Activated B cell treated with CpG ODN at 0.5 μM for 24 hours (primary cell): Measurements from ENCODE around the gene LRRC4B. TPM values are rescaled to one million over a fixed set of nuclear protein-coding genes. Genes with fewer than 3 reads are reported as not detected.

Experiments
- ATAC-seq: fragments of 200-7000 bp; cut with Tn5 transposase; one replicate; pipeline ENCODE4 v1.10.0; 2021; ENCODE audit warnings: low read depth, mild to moderate bottlenecking, moderate library complexity
- CTCF ChIA-PET: fragments of 350-600 bp; sonication (Branson Sonifier 250); formaldehyde crosslinking; loops from one replicate; lab custom pipeline; 2021; ENCODE audit warnings: antibody characterized with exemption; lab: Charles Lee
- POLR2A ChIA-PET: fragments of 350-600 bp; sonication (Branson Sonifier 250); formaldehyde crosslinking; loops from one replicate; lab custom pipeline; 2021; ENCODE audit warnings: antibody characterized with exemption; lab: Charles Lee
- DNase-seq: peaks from one replicate; pipeline ENCODE4 v3.0.0; 2022
- H3K27ac Mint-ChIP-seq: one replicate; pipeline ENCODE4 v1.8.0; 2020; ENCODE audit warnings: mixed read lengths
- H3K27me3 Mint-ChIP-seq: one replicate; pipeline ENCODE4 v1.8.0; 2021; ENCODE audit warnings: mixed read lengths
- H3K36me3 Mint-ChIP-seq: one replicate; pipeline ENCODE4 v1.8.0; 2021; ENCODE audit warnings: low read depth, mixed read lengths
- H3K4me1 Mint-ChIP-seq: one replicate; pipeline ENCODE4 v1.8.0; 2021; ENCODE audit warnings: mixed read lengths
- H3K4me3 Mint-ChIP-seq: one replicate; pipeline ENCODE4 v1.8.0; 2020; ENCODE audit warnings: mild to moderate bottlenecking, mixed read lengths
- H3K9me3 Mint-ChIP-seq: one replicate; pipeline ENCODE4 v1.8.0; 2020; ENCODE audit warnings: mixed read lengths
- CTCF ChIP-seq: fragments of 200-600 bp; IDR thresholded peaks from one replicate; pipeline ENCODE4 v1.8.0; 2022; ENCODE audit warnings: antibody characterized with exemption, mild to moderate bottlenecking
- intact Hi-C: fragments of 100-400 bp; cut with micrococcal nuclease; formaldehyde crosslinking; loops from one replicate; pipeline ENCODE4 v1.15.1; 2024
- total RNA-seq: library from RNA; stranded (reverse); gene quantifications from 2 replicates; pipeline ENCODE4 v1.2.3, GENCODE V29; 2022

LRRC4B gene
- total RNA-seq, 1 donor from 2014 or later: not detected

GRCh38 chr19:50467566-50467965 lies 100.7 kb downstream of the LRRC4B start:
- no peak for TF ChIP-seq CTCF
- peaks cover 5% of the 10 kb centered on the region for H3K27me3 Mint-ChIP-seq
- DNase-seq: no peak
- H3K9me3 Mint-ChIP-seq: no peaks in the 10 kb centered on the region
- H3K4me3 Mint-ChIP-seq: no peak overlapping the region
- ChIA-PET CTCF (no interaction called here), POLR2A (no interaction called here)
- intact Hi-C loops: no loop called here
- no peak overlapping the region for H3K27ac Mint-ChIP-seq
- ATAC-seq: no peak
- no peaks in the 10 kb centered on the region for H3K36me3 Mint-ChIP-seq
- H3K4me1 Mint-ChIP-seq: no peaks in the 10 kb centered on the region

Other genes with a start within 250 kb of the LRRC4B start
- gene KCNC3, start 239.1 kb downstream of the LRRC4B start, total RNA-seq: 34.5 and 44.3 TPM in 2 replicates
- gene NAPSA, start 202.8 kb downstream of the LRRC4B start, total RNA-seq: 1.4 and 2.4 TPM in 2 replicates
- gene NR1H2, start 192.0 kb downstream of the LRRC4B start, total RNA-seq: 66.9 and 79.5 TPM in 2 replicates
- 58.8 and 65.5 TPM in 2 replicates for gene POLD1, start 184.1 kb downstream of the LRRC4B start, total RNA-seq
- 280 and 324 TPM in 2 replicates for gene SPIB, start 149.5 kb downstream of the LRRC4B start, total RNA-seq
- gene MYBPC2, start 135.5 kb downstream of the LRRC4B start, total RNA-seq: 1.1 and 1.4 TPM in 2 replicates
- 70.8 and 72.1 TPM in 2 replicates for gene EMC10, start 91.9 kb downstream of the LRRC4B start, total RNA-seq
- 0.29 and 0.67 TPM in 2 replicates for gene GARIN5A, start 91.6 kb downstream of the LRRC4B start, total RNA-seq
- gene JOSD2, start 57.2 kb downstream of the LRRC4B start, total RNA-seq: 21.0 and 23.7 TPM in 2 replicates
- not detected in 2 replicates for gene ASPDH, start 54.5 kb downstream of the LRRC4B start, total RNA-seq
- 0.60 TPM in 1 of 2 replicates, not detected in the other for gene SYT3, start 71.4 kb upstream of the LRRC4B start, total RNA-seq
- 0.69 TPM in 1 of 2 replicates, not detected in the other for gene C19orf81, start 81.0 kb upstream of the LRRC4B start, total RNA-seq
- gene SHANK1, start 151.4 kb upstream of the LRRC4B start, total RNA-seq: not detected in 2 replicates
- 0.24 and 0.38 TPM in 2 replicates for gene CLEC11A, start 154.9 kb upstream of the LRRC4B start, total RNA-seq
- gene GPR32, start 202.0 kb upstream of the LRRC4B start, total RNA-seq: not detected in 2 replicates
- not detected in 2 replicates for gene ACP4, start 222.0 kb upstream of the LRRC4B start, total RNA-seq